ENCODE results near the gene CHAT. TPM values are rescaled to one million over a fixed set of nuclear protein-coding genes. Genes with fewer than 3 reads are reported as not detected.

Gene CHAT
- total RNA-seq, 1 donor from 2014 or later, result not detected

DNA sequence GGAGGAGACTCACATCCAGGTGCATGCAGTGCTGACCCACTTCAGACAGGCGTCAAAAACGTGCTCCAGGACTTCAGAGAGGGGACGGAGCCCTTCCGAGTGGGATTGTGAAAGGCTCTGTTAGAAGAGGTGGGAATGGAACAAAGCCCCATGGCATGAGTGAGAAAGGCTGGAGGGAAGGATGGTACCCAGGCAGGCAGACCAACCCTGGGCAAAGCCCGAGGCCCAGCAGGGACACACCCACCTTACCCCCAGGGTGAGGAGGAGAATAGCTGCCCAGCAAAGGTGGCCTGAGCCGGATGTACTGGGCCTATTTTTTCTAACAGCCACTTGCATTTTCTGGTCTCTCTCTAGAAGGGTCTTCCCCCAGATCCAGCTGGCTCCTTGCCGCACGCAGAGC, 14.8 kb downstream of the CHAT start:
- DNase-seq (ENCODE audit: low read depth in 2 of 2), result no peak

DNA sequence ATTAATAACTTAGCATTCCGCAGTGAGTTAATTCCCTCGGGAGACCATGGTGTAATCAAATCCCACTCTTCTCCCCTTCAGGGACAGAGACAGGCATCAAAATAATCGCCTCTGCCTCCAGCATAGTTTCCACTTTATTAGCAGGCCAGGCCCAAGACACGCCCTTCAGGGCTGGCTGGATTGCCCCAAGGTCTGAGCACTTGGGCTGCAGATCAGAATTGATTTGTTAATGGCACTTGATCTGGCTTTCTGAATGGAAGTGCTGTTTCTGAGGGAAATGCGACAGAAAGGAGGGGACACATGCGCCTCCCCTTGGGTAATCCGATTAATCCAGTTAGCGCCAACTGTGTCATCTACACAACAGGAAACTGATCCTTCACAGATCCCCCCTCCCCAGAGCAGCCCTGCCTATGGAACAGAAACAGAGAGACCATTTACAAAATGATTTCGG, 15.6 kb downstream of the CHAT start:
- DNase-seq (ENCODE audit: low read depth in 2 of 2), result no peak

DNA sequence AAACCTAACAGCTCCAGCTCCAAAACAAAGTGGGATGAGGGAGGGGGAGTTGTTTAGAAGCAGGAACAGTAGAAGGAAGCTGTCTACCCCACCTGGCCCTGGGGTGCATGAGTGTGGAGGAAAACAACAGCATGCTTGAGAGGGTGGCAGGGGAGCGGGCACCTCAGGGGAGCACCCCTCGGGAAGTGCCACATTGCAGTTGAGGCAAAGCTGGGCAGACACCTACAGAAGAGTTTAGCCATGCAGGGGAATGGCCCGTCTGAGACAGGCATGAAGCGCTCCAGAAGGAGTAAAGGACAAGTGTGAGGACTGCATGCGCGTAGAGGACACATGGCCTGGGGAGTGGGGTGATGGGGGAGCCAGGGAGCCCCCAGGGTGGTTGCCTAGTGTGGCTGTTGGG, 18.1 kb downstream of the CHAT start:
- no peak for DNase-seq (ENCODE audit: low read depth in 2 of 2)

DNA sequence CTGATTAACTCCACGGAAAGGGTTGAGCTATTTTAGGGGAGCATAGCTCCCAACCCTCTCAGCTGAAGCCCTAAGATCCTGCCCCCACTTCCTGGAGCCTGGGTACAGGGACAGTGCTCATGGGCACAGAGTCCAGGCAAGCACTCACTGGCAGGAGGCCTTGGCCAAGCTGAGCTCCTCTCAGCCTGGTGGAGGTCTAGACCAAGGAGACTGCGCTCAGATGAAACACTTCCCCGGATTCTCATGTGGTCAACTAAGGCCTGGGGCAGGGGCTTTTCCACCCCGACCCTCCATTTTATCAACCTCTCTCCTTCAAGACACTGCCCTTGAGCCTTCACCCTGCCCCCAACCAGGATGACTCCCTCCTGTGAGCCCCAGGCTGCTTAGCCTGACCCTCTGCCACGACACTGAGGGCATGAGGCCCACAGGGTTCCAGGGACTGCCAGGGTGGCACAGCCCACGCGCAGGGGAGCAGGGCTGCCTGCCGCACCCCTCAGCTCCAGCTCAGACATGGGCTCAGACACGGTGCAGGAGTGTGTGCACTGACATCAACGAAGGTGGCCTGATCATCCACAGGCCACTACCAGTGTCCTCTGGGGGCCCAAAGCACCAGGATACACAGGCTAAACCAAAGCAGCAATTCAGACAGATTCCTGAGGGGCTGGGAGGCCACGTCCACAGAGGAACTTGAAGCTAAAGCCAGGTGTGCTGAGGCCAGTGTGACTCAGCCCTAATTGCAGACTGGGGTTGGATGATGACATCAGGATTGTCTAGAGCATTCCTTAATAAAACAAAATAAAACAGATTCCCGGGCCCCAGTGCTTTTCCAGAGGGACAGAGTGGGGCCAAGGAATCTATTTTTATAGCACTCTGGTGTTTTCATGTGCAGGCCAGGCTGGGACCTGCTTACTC, 18.8 kb downstream of the CHAT start:
- no peak for DNase-seq (ENCODE audit: low read depth in 2 of 2)

DNA sequence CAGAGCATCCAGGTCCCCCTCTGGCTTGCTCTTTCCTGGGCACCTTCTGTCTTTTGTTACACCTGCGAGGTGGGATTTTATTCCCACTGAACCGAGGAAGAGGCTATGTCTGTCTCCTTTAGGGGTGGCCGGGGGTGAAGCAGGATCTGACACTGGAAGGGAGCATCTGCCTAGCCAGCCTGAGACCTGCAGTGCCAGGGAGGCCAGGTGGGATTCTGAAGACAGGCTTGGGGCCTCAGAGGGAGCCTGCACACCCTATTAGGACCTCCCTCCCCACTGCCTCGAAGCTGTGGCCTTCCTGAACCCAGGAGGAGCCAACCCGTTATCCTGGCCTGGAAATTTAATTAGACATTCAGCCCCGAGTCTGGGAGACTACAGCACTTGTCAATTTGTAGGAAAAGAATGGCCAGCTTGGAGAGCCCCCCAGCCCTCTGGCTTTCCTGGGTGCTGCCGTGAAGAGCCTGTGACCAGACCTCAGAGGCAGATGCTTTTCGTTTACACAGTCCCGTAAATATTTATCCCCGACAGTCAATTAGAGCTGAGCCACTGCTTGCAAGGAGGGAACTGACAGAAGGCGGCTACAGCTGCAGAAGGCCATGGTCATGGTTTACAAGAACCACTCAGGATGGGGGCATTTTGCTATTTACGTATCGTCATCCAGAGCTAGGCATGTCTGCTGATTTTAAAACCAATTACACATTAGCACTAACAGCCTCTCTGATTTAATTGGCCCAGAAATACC, 19.7 kb downstream of the CHAT start:
- DNase-seq (ENCODE audit: low read depth in 2 of 2), result no peak

DNA sequence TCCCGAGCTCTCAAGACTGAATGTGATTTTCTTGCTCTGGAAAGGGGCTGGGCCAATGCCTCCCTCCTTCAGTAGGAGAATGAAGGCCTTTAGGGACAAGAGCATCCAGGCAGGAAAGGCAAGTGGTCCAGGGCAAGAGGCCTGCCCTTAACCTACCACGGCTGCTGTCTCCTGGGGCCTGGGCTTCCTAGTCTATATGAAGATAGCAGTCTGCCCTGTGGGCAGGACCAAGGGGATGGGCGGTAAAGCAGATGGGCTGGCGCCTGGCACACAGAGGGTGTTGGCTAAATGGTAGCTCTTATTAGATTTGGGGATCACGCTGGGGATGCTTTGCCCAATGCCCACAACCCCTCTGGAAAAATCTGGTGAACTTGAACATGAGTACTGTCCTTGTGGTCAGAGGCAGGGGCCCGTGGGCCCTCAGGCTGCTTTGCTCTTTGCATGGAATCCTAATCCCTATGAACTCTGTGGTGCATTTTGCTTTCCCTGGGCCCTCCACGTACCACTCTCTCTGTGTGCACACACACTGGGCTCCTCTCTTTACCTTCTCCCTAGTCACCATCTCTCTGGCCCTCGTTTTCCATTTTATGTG, 20.3 kb downstream of the CHAT start:
- no peak for DNase-seq (ENCODE audit: low read depth in 2 of 2)

DNA sequence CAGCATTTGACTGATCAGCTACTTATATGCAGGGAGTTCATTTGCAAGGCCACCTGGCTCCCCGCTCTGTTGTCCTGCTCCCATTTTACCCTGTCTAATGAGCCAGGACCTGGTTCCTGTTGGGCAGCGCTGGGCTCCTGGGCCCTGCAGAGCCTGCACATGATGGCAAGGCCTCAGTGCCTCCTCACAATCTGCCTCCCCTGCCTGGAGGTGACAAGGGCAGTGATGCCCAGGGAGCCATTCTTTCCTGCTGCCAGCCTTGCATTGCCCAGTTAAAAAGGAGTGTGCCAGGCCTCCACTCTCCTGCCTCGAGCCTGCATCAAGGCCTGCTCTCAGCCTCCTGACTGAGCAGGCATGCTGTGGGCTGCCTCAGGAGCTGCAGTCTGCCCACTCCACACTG, 28.5 kb downstream of the CHAT start:
- no peak for DNase-seq (ENCODE audit: low read depth in 2 of 2)

DNA sequence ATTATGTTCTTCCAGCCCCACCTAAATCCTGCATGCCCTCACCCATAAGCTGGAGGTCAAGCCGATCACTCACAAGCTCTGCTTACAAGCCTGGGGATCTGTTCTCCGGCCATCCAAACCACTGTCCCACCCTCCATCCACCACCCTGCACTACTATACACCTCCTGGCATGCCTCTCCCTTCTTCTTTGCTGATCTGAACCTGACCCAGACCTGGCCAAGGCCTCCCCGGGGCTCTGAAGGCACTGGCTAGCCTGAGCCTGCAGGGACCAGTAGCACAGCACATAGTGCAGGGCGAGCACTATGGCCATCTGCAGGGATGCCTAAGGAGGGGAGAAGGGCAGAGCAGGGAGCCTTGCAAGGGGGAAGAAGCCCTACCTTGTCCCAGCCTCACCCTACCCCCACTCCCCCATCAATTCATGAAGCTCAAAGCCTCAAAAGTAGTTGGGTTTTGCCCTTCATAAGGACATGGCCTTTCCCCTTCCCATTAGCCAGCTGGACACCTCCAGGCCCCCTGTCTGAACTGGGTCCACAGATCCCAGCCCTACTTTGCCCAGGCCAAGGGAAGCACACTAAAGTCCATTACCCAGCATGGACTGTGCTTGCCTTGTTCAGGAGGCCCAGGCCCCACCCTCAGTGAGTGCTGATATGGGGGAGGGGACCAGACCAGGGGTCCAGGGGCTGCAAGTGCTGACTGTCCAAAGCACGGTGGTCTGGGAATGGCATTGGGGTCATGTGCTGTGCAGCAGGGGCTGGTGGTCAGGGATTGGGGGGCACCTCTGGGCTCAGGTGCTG, 29.6 kb downstream of the CHAT start:
- no peak for DNase-seq (ENCODE audit: low read depth in 2 of 2)

DNA sequence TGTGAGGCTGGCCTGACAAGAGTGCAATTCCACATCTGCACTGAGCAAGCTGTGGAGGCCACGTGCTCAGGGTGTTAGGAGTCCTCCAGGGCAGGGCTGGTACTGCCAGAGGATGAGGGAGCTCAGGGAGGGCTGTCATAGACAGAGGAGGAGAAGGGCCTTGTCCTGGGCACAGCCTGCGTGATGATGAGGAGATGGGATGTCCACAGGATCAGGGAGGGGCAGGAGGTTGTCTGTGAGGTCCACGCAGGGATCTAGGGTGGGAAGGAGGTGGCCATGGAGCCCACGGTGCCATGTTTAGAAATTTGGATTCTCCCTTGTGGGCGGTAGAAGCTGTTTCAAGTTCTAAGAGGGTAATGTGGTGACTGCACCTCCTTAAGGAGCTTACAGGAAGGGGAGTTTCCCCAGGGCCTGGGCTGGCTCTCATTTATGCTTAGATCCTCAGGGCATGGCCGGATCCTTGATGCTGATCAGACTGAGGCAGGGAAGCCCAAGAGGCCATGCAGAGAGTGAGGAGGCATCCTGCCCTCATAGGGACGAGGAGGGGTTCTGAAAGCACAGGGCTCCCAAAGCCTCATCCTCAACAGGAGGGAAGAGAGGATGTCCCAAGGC, 30.3 kb downstream of the CHAT start:
- no peak for DNase-seq (ENCODE audit: low read depth in 2 of 2)

DNA sequence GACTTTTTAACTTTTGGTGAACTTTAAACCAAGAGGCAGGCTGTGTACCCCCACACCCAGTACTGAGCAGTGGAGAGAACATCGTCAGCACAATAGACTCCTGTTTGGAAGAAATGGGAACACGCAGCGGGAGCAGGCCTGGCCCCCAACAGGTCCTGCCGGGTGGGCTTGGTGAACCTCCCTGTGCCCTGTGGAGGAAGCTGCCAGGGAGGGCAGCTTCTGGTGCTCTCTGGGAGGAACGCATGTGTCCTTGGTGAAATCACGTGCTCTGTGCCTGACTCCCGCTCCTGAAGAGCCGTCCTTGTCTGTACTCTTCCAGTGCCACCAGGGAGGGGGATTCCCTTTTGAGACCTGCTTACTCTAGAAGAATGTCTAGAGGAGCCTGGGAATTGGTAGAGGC, 31.6 kb downstream of the CHAT start:
- no peak for DNase-seq (ENCODE audit: low read depth in 2 of 2)

DNA sequence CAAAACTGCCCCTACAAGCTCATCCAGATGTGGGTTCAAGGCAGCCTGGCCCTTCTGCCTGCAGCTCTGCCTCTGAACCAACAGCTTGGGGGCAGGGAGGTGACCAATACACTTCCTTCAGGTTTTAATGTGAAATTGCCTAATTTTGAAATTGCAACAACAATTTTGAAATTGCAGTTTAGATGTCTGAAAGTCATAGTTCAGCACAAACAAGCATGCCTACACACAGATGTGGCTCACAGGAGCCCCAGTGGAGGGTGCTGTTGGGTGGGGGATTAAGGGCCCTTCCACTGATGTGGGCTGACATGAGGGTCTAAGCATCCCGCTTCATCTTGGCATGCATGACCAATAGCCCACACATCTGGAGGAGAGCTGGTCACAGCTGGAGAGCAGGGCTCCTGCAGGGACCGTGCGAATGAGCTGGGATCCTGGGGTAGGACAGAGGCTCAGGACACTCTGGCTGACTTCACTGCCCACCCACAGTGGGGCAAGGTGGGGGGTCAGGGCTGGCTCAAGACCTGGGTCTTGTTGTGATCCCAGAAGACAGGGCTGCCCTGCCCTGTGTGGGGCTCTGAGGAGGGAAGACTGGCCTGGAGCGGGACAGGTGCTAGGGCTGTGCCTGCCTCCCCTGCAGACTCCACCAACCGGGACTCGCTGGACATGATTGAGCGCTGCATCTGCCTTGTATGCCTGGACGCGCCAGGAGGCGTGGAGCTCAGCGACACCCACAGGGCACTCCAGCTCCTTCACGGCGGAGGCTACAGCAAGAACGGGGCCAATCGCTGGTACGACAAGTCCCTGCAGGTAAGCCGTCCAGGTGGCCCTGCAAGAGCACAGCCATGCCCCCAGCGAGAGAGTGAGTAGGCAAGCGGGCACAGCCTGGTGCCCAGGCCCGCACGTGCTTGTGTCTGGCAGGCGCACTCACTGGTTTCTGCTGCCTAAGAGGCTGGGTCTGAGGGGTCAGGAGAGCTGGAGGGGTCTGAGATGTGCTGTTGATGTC, 32.3 kb downstream of the CHAT start:
- DNase-seq (ENCODE audit: low read depth in 2 of 2), result no peak

DNA sequence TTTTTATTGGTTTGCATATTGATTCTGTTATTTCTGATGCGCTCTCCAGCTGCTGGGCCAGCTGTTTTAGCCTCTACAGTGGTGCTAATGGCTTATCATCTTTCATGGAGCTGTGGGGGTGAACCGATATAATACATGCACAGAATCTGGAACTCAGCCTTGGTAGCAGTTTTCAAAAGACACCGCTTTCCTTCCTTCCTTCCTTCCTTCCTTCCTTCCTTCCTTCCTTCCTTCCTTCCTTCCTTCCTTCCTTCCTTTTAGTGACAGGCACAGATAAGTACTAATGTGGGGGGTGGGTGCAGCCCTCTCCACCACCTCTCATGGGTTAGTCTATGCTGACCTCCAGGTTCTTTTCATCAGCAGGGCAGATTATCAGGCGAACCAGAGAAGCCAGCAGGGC, 33.7 kb downstream of the CHAT start:
- DNase-seq (ENCODE audit: low read depth in 2 of 2), result no peak

DNA sequence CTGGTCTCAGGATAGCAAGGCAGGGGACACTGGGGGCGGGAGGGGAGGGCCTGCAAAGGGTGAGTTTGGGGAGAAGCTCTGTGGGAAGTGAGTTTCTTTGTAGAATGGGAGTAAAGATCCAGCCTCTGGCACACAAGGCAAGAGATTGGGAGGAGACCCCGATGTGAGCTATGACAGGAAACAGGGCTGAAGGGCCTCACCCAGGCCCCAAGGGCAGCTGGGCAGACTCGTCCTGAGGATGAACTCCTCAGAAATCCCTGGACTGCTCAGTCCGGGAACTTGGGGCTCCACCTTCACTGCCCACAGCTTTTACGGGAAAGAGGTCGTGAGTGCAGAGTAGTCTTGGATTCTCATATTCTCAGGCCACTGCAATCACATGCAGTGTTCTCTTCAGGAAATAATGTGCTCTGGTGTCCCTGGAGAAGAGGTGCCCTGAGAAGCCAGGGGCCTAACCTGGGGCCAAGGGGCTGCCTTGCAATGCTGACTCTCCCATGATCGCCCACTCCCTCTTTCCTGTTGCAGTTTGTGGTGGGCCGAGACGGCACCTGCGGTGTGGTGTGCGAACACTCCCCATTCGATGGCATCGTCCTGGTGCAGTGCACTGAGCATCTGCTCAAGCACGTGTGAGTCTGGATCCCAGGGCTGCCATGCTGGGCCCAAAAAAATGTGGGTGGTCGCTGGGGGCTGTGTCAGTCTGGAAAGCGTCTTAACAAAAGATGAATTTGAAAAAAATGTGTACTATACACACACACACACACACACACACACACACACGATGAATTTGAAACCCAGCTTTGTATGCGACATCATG, 34.4 kb downstream of the CHAT start:
- DNase-seq (ENCODE audit: low read depth in 2 of 2), result no peak

DNA sequence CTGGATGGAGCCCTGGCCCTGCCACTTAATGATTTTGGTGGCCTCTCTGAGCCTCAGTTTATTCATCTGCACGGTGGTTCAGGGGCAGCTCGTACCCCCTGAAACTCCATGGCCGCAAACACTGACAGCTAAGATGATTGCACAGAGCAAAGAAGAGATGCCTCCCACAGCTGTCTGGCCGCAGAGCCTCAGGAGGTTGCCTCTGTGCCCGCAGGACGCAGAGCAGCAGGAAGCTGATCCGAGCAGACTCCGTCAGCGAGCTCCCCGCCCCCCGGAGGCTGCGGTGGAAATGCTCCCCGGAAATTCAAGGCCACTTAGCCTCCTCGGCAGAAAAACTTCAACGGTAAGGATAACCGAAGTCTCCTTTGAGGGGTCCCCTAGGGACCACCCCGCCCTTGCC, 35.5 kb downstream of the CHAT start:
- no peak for DNase-seq (ENCODE audit: low read depth in 2 of 2)

DNA sequence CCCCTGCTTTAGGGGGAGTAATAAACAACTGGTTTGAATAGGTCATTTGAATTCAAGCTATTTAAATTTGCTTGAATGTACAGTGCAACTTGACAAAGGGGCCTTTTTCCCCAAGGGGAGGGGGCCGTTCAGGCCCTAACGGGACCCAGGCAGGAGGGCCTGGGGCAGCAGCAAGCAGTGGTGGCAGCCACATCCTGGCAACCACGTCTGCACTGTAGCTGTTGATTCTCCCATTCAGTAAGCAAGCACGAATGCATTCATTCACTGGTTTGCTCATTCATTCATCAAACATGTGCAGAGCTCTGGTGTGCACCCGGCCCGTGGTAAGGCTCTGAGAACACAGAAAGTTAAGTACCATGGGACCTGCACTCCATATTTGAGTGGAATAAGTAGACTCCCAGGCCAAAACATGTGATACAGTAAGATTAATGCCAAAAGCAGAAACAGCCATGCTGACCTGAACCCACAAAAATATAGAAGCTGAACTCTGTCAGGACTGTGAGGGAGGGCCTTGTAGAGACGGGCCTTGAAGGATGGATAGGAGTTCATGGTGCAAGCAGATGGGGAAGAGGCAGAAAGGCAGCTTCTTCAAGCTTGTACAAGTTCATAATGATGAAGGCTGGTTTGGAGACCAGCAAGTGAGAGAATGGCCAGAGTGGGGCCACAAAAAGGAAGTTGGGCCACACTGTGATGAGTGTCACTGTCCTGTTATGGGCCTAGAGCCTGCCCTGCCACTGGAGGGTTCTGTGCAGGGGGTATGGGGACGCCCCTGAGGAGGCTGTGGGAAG, 36.3 kb downstream of the CHAT start:
- no peak for DNase-seq (ENCODE audit: low read depth in 2 of 2)

DNA sequence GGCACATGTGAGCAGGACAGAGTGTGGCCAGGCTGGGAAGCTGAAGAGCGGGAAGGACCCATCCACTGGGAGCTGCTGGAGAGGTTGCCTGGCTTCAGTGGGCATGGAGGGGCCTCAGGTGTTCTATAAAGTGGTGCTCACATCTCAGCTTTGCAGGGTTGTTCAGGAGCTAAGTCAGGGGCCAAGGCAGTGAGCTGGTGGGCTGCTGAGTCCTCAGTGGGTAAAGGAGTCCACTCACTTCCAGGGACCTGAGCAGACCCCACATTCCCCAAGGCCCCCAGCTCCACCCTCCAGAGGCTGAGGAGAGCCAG, 36.8 kb downstream of the CHAT start:
- DNase-seq (ENCODE audit: low read depth in 2 of 2), result no peak

DNA sequence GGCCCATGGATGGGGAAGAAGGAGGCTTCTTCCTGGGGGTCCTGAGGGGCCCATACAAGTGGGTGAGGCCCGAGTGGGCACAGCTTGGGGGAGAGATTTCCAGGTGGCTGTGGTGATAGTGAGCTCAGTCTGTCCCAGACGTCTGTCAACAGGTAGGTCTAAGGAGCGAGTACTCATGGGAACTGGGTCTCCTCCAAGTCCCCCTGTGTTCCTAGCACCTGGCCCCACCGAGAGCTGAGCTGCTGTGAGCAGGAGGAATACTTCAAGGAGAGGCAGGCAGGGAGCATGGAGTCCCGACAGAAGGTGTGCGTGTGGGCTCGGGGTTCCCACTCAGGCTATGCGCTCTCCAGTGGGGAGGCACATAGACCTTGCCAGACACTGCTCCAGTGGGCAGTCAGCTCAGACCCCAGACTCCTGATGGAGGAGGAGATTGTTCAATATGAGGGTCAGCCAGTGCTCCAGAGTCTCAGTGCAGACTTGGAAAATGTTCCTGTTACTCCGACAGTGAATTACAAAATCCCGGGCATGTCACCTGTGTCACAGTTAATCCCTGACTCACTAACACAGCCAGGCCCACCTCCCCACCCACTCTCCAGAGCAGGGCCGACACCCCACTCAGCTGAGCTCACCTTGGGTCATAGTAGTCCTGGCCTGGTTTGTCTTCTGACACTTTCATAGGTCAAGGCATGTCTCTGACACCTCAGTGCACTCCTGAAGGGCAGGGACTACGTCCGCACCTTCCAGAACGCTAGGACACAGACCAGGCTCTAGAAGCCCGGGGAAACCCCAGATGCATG, 37.4 kb downstream of the CHAT start:
- DNase-seq (ENCODE audit: low read depth in 2 of 2), result no peak

DNA sequence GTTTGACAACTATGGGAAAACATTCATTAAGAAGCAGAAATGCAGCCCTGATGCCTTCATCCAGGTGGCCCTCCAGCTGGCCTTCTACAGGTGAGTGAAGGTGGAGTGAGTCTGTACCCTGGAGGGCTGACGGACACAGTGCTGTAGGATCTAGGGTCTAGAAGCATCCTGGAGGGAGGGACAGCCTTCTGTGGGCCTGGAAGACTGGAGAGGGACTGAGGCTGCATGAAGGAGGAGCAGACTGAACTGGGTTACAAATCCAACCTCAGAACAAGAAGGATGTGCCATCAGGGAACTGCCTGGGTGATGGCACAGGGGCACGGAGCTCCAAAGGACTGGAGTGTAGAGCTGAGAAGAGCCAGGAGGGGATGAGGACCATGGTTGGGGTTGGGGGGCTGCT, 38.1 kb downstream of the CHAT start:
- no peak for DNase-seq (ENCODE audit: low read depth in 2 of 2)
